ENCODE data around the gene TRIM32. TPM values are rescaled to one million over a fixed set of nuclear protein-coding genes. Genes with fewer than 3 reads are reported as not detected.

Gene TRIM32
- total RNA-seq, result 10 to 100 TPM; 12.6 to 25.8 (median 24.3) TPM

GRCh38 chr9:116687074-116687753 lies at the start of gene TRIM32:
Gene TRIM32 (plus strand): TSS chr9:116687305. CDS start chr9:116697743, 10,438 bp downstream.
- no peaks in the 10 kb centered on the region for H3K36me3 ChIP-seq
- H3K27ac ChIP-seq, result peak within 1 kb of the TSS; percentile 78 to 89 (median 86)
- no peaks in the 10 kb centered on the region for H3K9me3 ChIP-seq
- H3K4me1 ChIP-seq, result peaks cover 41 to 47% of the 10 kb centered on the region in 2 donors
- in situ Hi-C loops (cut with MboI; ENCODE audit: low sequenced_read_pairs in 4 of 4) (no loop called here), intact Hi-C loops (cut with DNase I; ENCODE audit: low total_unique reads) (no loop called here)
- no peaks in the 10 kb centered on the region for H3K27me3 ChIP-seq
- DNase-seq, result peak; percentile 87 to 92
- TF ChIP-seq CTCF (IDR thresholded peaks at IDR 0.05 in 4 of 5, conservative IDR thresholded peaks at IDR 0.05 in 1 of 5) (no peak), POLR2A (IDR thresholded peaks at IDR 0.05) (peak; percentile 35 to 64)
- ATAC-seq, result peak; percentile 94 to 95
- H3K4me3 ChIP-seq, result peak within 1 kb of the TSS; percentile 64 to 92 (median 76)

- no peak for TF ChIP-seq POLR2A (IDR thresholded peaks at IDR 0.05)
- ATAC-seq (no peak), DNase-seq (no peak)
- H3K36me3 ChIP-seq, result no peaks in the 10 kb centered on the region
- in situ Hi-C loops (cut with MboI; ENCODE audit: low sequenced_read_pairs in 4 of 4) (no loop called here), intact Hi-C loops (cut with DNase I; ENCODE audit: low total_unique reads) (no loop called here)
- no peaks in the 10 kb centered on the region for H3K27me3 ChIP-seq
- peak overlapping the region in 2 of 4 donors; percentile 16 to 85 for H3K27ac ChIP-seq
- H3K4me3 ChIP-seq, result no peak overlapping the region
- H3K9me3 ChIP-seq, result no peaks in the 10 kb centered on the region
- H3K4me1 ChIP-seq, result peaks cover 16 to 45% of the 10 kb centered on the region in 2 donors
Observed at GRCh38 chr9:116639251-116639741, 47.8 kb upstream of the TRIM32 start.

- Histone ChIP-seq H3K36me3 (no peaks in the 10 kb centered on the region), H3K9me3 (no peaks in the 10 kb centered on the region), H3K27ac (peak overlapping the region; percentile 50 to 85 (median 64)), H3K27me3 (no peaks in the 10 kb centered on the region), H3K4me3 (no peak overlapping the region), H3K4me1 (peaks cover 22 to 63% of the 10 kb centered on the region in 2 donors)
- in situ Hi-C loops (cut with MboI; ENCODE audit: low sequenced_read_pairs in 4 of 4), result no loop called here
- peak; percentile 45 to 58 for DNase-seq
- intact Hi-C loops (cut with DNase I; ENCODE audit: low total_unique reads), result no loop called here
- TF ChIP-seq CTCF (IDR thresholded peaks at IDR 0.05 in 4 of 5, conservative IDR thresholded peaks at IDR 0.05 in 1 of 5) (no peak), POLR2A (IDR thresholded peaks at IDR 0.05) (no peak)
- ATAC-seq, result peak; percentile 93 to 95
Observed at GRCh38 chr9:116641292-116642059, 45.6 kb upstream of the TRIM32 start.

GRCh38 chr9:116643691-116644090 lies 43.4 kb upstream of the TRIM32 start:
- no peaks in the 10 kb centered on the region for H3K27me3 ChIP-seq
- in situ Hi-C loops (cut with MboI; ENCODE audit: low sequenced_read_pairs in 4 of 4), result no loop called here
- H3K36me3 ChIP-seq, result no peaks in the 10 kb centered on the region
- peak overlapping the region in 1 of 4 donors; percentile 49 for H3K27ac ChIP-seq
- no peak for DNase-seq
- no peaks in the 10 kb centered on the region for H3K9me3 ChIP-seq
- no peak overlapping the region for H3K4me3 ChIP-seq
- TF ChIP-seq POLR2A (IDR thresholded peaks at IDR 0.05) (no peak), CTCF (IDR thresholded peaks at IDR 0.05 in 4 of 5, conservative IDR thresholded peaks at IDR 0.05 in 1 of 5) (no peak)
- intact Hi-C loops (cut with DNase I; ENCODE audit: low total_unique reads), result no loop called here
- H3K4me1 ChIP-seq, result peaks cover 30 to 82% of the 10 kb centered on the region in 2 donors
- ATAC-seq, result no peak
